GM19328 (cell line): Measurements from ENCODE around the gene SLC25A33.
"Not testable (repeated sequence)": the region's sequence is repeated elsewhere in the genome, so short reads cannot be mapped to it uniquely, and the experiment has no call there.

Experiments
- ATAC-seq: cut with Tn5 transposase; IDR thresholded peaks from one replicate; pipeline ENCODE4 v1.9.1; 2021; ENCODE audit warnings: mild to moderate bottlenecking, moderate library complexity; ENCODE audit not compliant: unreplicated experiment

SLC25A33 gene

GRCh38 chr1:9539165-9539828 is at the start of gene SLC25A33:
Gene SLC25A33, plus strand, starts transcription at chr1:9539465. Its CDS starts 227 bp downstream, at chr1:9539692.
- peak; percentile 94 for ATAC-seq

- no peak for ATAC-seq
These were observed 48.5 kb upstream of the SLC25A33 start for GRCh38 chr1:9490605-9491339.

GRCh38 chr1:9493326-9493725 is 45.9 kb upstream of the SLC25A33 start:
- no peak for ATAC-seq

GRCh38 chr1:9494936-9495758 is 44.1 kb upstream of the SLC25A33 start:
- no peak for ATAC-seq

- no peak for ATAC-seq
These were observed 43.4 kb upstream of the SLC25A33 start for GRCh38 chr1:9495854-9496374.

GRCh38 chr1:9500756-9501754 is 38.2 kb upstream of the SLC25A33 start:
- no peak for ATAC-seq

- no peak for ATAC-seq
These were observed 36.1 kb upstream of the SLC25A33 start for GRCh38 chr1:9503001-9503675.

- ATAC-seq, result no peak
These were observed 34.1 kb upstream of the SLC25A33 start for GRCh38 chr1:9505143-9505542.

GRCh38 chr1:9506901-9507300 is 32.4 kb upstream of the SLC25A33 start:
- ATAC-seq, result no peak

- ATAC-seq, result no peak
These were observed 29.1 kb upstream of the SLC25A33 start for GRCh38 chr1:9510130-9510529.

GRCh38 chr1:9515550-9515949 is 23.7 kb upstream of the SLC25A33 start:
- ATAC-seq, result not testable (repeated sequence)

- no peak for ATAC-seq
These were observed 20.7 kb upstream of the SLC25A33 start for GRCh38 chr1:9518454-9518998.

- no peak for ATAC-seq
These were observed 18.9 kb upstream of the SLC25A33 start for GRCh38 chr1:9520411-9520810.

- ATAC-seq, result no peak
These were observed 10.1 kb upstream of the SLC25A33 start for GRCh38 chr1:9529190-9529589.

GRCh38 chr1:9530320-9530719 is 8.9 kb upstream of the SLC25A33 start:
- ATAC-seq, result no peak

GRCh38 chr1:9534953-9535352 is 4.3 kb upstream of the SLC25A33 start:
- ATAC-seq, result no peak

GRCh38 chr1:9536301-9536700 is 3.0 kb upstream of the SLC25A33 start:
- ATAC-seq, result no peak

- no peak for ATAC-seq
These were observed 1.2 kb upstream of the SLC25A33 start for GRCh38 chr1:9537863-9538668.
